Measurements from ENCODE around the gene ZNF883.
"Not testable (repeated sequence)": the region's sequence is repeated elsewhere in the genome, so short reads cannot be mapped to it uniquely, and the experiment has no call there.

Gene ZNF883

DNA sequence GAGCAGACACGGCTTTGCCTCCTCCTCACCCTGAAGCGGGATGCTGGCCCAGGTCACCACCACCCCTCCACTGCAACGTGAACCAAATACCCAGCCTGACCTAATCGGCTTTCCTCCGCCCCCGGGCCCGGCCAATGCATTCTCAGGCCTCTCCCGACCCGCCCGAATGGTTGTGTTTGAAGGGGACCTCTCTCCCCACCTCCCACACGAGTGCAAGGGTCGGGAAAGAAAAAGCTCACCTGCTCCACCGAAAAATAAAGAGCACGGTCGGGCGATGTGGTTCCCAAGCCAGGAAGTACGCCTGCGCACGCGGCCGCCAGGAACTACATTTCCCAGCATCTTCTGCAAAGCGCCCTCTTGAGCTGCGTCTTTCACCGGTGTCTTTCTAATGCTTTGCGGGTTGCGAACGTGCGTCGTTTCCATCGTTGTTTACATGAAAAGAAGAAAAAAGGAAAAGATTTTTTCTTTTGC is at the start of gene ZNF883:
Gene ZNF883 (minus strand): TSS at position 282 of the 471 bp plus-strand sequence.
- peak; percentile 33 to 51 for DNase-seq

DNA sequence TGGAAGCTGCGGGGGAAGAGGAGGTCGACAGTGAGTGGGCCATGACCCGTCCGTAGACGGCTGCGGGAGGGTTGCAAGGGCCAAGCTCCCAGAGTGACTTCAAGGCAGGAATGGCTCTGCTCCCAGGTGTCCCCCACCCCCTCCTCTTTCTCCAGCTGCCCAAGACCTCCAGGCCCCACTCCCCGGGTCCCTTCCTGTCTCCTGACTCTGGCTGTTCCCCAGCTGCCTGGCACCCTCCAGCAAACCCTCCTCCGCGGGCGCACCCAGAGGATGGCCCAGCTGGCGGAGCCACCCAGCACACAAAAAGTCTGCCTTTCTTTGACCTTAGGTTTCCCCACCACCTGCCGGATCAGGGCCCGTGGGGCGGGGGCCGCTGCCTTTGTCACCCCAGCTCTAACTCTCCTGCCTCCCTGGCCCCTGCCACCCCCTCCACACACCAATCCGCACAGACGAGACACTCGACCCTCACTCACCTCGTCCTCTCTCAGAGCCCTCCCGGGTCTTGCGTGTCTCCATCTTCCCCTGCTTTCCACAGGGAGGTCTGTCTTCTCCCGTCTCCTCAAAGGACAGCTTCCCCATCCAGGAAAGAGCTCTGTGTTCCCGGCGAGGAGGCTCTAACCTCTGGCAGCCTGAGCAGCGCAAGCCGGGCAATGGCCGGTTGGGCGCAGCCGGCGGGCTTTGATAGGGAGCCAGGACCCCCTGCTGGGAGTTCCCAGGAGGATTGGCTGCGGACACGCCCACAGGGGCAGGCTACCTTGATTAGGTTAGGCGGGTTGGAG is 49.3 kb upstream of the ZNF883 start:
- not testable (repeated sequence) for DNase-seq

DNA sequence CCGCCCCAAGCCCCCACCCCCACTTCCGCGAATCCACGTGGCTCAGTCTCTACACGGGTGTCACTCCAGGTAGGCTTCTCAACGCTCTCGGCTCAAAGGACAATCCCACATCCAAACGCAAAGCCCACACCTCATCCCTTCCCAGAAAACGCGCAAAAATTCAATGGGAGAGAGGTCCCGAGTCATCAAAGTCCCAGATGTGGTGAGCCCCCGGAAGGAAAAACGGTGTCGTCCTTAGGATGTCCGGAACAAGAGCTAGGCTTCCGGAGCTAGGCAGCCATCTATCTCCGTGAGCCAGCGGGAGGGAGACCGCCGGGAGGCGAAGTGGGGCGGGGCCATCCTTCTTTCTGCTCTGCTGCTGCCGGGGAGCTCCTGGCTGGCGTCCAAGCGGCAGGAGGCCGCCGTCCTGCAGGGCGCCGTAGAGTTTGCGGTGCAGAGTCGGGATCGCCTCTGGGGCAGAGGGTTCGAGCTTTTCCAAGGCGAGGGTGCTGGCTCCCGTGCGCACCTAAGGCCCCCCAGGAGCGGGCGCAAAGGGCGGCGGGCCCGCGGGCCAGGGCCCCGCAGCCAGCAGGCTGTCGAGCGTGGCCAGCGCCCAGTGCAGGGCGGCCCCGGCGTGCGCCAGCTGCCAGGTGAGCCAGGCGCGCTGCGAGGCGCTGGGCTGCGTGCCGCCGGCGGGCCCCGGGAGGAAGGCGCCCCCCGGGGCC is 47.7 kb upstream of the ZNF883 start:
- peak; percentile 33 to 49 for DNase-seq

DNA sequence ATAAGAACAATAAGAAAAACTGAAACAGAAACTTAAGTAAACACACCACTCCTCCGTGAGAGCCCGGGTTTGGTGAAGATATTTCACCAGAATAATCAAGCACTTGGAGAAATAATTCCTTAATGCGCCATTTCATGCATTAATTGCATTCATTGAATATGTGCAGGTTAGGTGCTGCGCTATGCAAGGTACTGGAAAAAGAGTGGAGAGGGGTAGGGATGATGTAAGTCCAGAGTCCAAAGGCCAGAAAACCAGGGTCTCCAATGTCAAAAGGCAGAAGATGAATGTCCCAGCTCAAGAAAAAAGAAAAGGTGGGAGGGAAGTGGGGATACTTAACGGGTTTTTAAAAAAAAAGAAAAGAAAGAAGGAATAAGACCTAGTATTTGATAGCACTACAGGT is 45.2 kb upstream of the ZNF883 start:
- no peak for DNase-seq

DNA sequence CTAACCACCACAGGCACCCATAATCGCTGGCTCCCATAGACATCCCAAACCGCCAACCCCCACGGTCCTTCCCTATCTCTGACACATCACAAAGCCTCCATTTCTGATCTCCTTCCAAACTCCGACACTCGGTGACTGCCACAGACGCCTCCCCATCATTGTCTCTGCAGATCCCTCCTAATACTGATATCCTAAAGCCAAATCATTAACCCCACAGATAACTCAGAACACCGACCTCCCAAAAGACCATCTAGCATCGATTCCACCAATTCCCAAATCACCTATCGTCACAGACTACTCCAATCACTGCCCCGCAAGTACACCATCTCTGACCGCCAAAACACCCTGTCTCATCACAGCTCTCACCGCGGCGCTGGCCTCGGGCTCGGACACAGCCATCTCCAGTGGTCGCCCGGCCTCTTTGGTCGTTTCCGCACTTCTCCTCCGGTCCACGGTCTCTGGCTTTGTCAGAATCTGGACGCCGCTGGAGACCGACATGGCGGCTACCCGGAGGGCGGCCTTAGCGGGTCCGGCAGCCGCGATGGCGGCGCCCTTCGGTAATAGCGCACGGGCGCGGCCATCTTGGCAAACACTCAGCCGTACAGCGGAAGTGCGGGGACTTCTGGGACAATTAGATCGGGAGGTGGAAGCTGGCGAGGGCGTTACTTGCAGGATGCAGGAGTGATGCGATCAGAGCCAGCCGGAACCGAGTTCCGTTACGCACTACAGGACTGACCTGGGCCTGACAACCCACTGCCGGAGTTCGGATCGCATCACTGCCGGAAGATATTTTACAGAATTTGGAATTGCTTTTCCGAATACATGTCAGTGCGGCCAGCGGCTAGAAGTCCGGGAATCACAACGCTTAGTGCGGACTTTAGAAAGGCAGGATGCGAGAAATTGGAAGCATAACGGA is 44.5 kb upstream of the ZNF883 start, which contains the start of gene ZFP37:
Gene ZFP37 (minus strand): TSS at position 534 of the 916 bp plus-strand sequence. CDS start 36 bp downstream, at position 498.
- peak; percentile 82 to 83 for DNase-seq

DNA sequence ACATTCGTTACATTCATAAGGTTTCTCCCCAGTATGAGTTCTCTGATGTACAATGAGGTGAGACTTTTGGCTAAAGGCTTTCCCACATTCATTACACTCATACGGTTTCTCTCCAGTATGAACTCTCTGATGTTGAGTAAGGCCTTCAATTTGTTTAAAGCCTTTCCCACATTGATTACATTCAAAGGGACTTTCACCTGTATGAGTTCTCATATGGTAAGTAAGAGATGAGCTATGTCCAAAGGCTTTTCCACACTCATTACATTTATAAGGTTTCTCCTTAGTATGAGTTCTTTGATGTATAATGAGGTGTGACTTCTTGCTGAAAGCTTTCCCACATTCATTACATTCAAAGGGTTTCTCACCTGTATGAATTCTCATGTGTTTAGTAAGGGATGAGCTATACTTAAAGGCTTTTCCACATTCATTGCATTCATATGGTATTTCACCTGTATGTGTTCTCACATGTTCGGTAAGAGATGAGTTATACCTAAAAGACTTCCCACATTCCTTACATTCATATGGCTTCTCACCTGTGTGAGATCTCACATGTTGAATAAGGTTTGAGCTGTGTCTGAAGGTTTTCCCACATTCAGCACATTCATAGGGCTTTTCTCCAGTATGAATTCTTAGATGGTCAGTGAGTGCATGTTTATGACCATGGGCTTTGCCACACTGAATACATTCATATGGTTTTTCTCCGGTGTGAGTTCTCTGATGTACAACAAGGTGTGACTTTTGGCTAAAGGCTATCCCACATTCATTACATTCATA is 31.1 kb upstream of the ZNF883 start:
- no peak for DNase-seq

DNA sequence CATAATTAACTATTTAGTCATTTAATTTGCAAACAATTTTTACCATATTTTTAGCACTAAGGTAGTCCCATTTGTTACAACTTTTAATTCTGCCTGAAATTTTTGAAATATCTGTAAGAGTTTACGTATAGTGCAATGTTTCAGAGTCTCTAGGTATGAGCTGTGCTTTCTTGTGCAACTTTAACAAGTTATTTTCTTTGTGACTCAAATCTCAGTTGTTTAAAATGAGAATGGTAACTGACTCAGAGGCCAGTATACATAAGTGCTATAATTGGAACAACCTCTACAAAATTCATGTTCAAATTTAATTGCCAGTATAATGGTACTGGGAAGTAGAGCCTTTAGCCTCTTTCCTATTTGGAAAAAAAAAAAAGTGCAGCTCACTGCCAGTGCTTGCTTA is 14.2 kb upstream of the ZNF883 start:
- DNase-seq = no peak

DNA sequence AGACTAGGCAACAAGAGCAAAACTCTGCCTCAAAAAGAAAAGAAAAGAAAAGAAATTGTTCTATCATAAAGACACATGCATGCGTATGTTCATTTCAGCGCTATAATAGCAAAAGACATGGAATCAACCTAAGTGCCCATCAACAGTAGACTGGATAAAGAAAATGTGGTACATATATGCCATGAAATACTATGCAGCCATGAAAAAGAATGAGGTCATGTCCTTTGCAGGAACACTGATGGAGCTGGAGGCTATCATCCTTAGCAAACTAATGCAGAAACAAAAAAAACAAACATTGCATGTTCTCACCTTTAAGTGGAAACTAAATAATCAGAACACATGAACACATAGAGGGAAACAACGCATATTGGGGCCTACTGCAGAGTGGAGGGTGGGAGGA is 6.3 kb upstream of the ZNF883 start:
- DNase-seq = no peak

DNA sequence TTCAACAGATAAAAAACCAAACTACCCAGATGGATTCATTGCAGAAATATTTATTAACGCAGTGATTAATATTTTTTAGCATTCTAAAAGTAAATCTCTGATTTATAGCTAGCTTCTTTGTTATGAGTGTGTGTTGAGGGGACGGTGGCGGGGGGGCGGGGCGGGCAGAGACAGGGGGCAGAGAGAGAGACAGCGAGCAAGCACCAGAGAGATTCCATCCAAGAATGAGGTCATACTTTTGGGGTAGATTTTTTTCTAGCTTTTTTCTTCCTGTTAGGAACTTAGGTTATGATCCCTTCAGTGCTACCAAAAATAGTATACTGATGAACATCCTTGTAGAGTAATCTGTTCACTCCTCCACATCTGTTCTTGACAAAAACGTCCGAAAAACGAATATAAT is 500 bp upstream of the ZNF883 start:
- DNase-seq = no peak

DNA sequence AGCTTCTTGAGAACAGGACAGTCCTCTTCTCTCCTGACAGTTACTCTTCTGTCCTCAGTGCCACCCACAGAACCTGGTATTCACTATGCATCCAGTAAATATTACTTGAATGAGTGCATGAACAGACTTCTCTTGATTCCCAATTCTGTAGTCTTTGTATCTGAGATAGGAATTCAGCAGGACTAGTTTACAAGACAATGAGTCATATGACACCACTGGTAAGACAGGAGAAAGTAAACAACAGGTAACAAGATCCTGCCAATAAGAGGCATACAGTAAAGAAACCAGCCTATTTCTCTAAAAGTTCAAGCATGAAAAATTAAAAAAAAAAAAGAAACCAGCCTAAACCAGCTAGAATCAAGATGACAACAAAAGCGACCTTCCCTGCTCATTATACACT is 6.2 kb downstream of the ZNF883 start:
- DNase-seq = no peak

DNA sequence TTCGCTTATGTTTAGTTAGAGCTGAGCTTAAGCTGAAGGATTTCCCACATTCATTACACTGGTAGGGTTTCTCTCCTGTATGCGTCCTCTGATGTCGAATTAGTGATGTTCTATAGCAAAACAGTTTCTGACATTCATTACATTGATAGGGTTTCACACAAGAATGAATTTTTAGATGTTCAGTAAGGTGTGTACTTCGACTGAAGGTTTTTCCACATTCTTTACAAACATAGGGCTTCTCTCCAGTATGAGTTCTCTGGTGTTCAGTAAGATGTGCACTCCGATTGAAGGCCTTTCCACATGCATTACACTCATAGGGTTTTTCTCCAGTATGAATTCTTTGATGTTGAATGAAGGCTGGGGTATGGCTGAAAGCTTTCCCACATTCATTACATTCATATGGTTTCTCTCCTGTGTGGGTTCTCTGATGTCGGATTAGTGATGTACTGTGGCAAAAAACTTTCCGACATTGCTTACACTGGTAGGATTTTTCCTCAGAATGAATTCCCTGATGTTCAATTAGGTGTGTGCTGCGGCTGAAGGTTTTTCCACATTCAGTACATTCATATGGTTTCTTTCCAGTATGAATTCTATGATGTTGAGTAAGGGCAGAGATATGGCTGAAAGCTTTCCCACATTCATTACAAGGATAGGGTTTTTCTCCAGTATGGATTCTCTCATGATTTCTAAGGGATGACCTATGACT is 14.6 kb downstream of the ZNF883 start:
- DNase-seq = no peak

DNA sequence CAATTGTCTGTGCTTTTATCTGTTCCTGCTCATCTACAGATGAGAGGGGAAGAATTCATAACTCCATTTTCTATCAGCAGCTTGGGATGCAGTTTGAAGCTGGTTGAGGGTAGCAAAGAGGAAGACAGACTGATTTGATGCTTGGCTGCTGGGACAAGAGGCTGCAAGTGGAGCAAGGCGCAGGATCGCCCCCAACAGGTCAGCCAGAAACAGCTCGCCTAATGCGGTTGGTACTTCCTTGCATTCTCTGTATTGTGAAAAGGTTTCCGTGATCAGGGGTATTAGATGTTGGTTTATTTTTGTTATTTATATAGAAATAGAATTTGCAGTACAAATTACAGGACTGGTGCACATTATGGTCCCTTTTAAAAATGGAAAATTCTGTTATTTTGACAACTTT is 40.6 kb downstream of the ZNF883 start:
- no peak for DNase-seq

DNA sequence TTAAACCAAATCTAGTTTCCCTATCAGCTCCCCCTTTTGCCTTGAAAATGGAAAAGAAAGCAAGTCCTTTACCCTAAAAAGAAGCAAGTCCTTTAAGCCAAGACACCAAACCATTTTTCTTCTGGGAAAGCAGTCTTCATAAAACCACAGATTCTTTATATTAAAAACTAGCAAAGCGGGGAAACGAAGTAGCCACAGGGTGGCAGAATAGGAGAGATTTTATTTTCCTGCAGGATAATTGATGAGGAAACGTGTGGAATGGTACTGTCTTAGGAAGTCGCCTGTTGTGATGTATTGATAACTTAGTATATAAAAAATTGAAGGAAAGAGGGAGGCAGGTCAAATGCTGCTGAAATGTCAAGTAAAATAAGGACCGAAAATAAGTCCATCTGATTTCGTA is 41.1 kb downstream of the ZNF883 start:
- no peak for DNase-seq

DNA sequence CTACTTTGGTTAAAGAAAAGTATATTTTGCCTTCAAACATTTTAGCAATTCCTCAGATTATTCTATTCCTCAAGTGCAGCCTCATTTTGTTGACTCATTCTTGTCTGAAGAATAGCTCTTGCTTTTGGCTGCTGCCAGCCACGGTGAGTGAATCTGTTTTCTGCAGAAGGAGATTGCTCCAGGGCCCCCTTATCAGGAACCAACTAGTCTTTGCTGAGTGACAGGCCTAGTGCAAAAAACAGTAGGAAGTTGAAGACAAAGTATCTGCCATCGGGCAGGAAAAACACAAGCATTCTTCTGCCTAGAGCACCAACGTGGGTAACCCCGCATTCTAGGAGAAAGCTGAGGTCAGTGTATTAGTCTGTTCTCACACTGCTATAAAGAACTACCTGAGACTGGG is 42.3 kb downstream of the ZNF883 start:
- DNase-seq = no peak

DNA sequence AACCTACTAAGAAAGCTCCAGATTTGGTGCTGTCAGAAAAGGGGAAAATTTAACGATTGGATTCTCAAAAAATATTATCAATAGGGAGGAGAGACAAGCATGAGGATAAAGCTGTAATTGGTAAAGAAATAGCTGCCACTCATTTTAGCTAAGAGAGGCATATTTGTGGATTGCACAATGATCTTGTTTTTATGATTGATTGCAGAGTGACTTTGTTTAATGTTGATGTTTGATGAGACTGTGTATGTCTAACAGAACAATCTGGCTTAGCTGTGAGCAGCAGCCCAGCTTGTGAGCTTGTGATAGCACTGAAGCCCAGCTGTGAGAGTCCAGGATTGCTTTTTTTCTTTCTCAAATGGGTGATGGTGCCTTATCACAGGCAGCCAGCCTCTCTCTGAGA is 56.4 kb downstream of the ZNF883 start:
- no peak for DNase-seq

DNA sequence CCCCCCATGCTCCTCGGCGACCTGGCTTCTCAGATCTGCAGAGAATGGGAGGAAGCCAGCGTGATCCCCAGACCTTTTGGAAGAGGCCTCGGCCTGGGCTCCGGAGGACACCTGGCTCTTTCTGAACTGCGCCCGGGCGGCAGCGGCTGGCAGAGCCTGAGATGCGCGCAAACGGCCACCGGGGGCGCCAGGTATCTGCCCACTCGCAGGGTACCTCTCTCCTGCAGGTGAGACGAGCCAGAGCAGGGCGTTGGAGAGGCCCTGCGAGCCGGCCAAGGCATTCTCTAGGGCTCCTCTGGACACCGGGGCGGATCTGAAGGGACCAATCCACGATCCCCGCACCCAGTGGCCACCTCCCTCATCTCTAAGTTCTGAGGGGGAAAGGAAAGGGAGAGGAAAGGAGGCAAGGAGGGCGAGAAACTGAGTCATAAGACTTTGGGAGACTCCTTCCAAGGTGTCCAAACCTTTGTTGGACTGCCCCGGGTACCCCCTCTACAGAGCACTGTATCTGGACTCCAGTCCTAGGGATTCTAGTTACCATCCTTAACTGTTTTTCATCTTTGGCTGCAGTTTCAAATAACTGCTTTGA is 66.3 kb downstream of the ZNF883 start:
- DNase-seq = no peak

DNA sequence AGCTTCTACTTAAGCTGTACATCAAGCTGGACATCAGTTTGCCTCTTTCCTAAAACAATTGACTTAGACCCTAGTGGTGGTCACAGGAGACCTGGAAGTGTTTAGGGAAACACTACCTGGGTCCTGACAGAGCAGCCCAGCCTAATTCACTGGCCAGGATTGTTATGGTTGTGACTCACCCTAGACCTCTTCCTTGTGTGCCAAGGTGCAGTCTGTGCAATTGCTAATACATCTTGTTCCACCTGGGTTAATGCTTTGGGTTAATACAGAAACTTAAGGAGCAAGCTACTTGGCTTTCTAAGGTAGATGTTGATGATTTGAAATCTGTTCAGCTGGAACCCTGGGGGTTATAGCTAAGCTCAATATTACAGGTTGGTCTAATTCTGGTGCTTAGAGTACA is 72.6 kb downstream of the ZNF883 start:
- DNase-seq = no peak

DNA sequence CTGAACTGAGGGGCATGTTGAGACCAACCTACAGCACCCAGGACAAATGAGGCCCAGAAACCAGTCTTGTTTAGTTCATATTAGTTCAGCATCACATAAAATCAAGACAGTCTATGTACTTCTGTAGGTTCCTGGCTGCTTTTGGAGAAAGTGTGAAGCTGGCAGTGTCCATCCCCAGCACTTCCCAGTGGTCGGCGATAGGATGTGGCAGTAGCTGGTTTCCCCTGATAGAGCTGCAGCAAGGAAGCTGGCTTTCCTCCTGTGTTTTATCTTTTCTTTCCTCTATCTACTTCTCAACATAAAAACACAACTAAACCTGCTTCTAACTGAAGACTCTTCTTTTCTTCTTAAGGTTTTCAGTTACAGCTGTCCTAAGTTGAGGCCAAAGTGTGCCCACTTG is 78.3 kb downstream of the ZNF883 start:
- DNase-seq = no peak

DNA sequence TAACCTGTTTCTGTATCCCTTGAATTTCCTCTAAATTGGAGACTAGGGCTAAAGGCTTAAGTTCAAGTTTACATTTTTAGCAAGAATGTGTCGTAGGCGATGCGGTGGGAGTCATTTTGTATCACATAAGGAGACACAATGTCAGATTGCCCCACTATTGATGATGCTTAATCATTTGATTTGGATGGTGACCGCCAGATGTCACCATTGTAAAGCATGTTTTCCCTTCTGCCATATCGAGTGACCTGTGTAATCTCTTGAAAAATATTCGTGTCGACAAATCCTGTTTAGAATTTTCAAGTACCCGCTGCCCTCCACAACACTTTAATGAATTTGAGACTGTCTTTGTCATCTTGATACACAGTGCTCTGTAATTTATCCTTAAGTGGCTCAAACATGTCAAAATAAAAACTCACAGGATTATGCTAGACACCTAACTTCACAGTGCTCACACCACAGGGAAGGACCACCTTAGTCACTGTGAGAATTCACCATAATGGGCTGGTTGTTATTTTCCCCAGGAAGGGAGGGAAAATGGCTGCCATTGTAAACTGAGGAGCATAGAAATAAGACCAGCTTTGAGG is 86.8 kb downstream of the ZNF883 start:
- DNase-seq = peak in 1 of 2 donors; percentile 3

DNA sequence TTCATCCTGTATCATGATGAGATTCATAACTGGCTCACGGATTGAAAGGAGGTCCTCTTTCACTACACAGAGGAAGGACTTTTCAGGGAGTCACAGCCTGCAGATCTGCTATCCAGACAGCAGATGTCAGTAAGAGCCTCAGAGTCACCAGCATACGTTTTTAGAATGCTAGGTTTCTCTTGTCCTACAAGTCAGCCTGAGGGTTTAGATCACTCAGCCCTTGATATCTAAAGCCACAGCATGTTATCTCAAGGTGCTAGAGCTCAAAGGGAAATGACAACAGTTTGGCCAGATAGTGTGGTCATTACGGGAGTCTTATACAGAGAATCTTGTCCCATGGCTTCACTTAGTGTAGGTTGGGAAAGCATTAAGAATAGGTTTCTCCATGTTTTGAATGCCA is 90.4 kb downstream of the ZNF883 start:
- peak in 1 of 2 donors; percentile 1 for DNase-seq

DNA sequence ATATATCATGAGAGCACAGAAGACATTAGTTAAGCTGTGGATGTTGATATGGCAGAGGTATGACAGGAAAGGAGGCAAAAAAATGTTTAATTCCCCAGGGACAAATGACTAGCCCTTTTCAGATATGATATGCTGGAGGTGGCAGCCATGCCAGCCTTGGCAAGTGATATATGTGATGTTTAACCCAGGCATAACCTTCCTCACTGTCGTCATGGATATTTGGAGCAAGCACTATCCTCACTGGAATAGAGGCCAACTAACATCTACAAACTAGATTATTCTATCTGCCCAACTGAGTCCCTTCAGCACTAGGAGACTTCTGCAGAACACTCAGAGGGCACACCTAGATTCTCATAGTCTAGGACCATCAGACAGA is 94.0 kb downstream of the ZNF883 start:
- no peak for DNase-seq
